Jurkat, Clone E6-1 (cell line): Measurements from ENCODE around the gene PRKAG3.
A peak's percentile ranks its signal among the peaks of the same experiment; 100 is the strongest.

Experiments
- DNase-seq: peaks from one replicate; pipeline ENCODE4 v3.0.0-alpha.2; 2011; ENCODE audit warnings: low read depth, low spot score
- H3K4me3 ChIP-seq: 2 replicates; pipeline ENCODE4 v1.5.1; 2011; ENCODE audit warnings: mild to moderate bottlenecking, low read length, control low read depth, moderate library complexity

The PRKAG3 gene

GRCh38 chr2:218865999-218866398 is 34.4 kb upstream of the PRKAG3 start:
- no peak overlapping the region for H3K4me3 ChIP-seq
- no peak for DNase-seq

GRCh38 chr2:218865396-218865795 is 33.8 kb upstream of the PRKAG3 start:
- no peak overlapping the region for H3K4me3 ChIP-seq
- no peak for DNase-seq

DNA sequence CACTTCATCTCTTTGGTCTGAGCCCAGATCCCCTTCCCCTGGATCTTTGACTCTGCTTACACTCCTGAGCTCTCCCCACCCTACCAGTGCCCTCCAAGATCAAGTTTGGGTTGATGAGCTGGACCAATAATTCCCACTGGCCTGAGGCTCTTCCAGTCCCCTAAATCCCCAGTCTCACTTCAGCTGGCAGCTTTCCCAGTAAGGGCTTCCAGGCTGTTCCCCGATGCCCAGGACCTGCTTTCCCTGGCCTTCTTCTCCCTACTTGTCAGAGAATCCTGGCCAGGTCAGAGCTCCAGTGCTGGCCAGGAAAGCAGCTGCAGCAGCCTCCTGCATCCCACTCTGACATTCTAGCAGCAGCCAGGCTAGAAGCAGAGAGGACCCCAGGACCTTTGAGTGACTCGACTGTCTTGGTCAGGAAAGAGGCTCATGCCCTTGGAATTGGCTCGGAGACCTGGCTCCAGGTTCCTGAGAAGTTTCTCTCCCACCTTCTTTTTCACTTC is 31.5 kb upstream of the PRKAG3 start:
- no peak for DNase-seq
- H3K4me3 ChIP-seq, result no peak overlapping the region

DNA sequence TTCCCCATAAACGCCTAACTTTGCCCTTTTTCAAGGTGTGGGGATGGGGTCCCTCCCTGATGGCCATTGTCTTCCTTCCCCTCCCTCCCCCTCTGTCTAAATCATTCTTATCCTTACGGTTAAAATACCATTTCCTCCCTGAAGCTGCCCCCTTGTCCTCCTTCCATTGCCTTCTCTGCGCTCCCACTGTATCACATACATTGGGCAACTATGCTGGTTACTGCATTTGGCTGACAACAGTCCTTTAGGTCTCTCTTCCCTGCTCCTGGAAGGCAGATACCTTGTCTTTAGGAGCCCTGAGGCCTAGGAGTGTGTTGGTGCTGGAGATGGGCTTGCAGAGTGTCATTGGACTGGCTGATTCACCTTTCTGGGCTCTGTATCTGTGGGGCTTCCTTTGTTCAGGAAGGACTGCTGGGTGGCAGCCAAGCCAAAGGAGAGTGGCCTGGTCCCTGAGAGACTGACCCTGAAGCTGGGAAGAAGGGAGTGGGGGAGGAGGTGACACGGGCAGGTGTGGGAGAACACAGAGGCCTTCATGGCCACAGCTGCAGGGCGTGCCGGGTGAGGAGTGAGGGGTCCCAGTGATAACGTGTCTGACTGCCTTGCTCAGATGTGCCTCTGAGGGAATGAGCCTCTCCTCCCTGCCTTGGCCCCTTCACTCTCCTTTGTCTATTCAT is 30.2 kb upstream of the PRKAG3 start:
- no peak overlapping the region for H3K4me3 ChIP-seq
- DNase-seq, result no peak

GRCh38 chr2:218860950-218861381 is 29.4 kb upstream of the PRKAG3 start:
- DNase-seq, result peak; percentile 74
- H3K4me3 ChIP-seq, result peak overlapping the region; percentile 7

GRCh38 chr2:218859988-218860831 is 28.6 kb upstream of the PRKAG3 start:
- no peak overlapping the region for H3K4me3 ChIP-seq
- DNase-seq, result no peak

DNA sequence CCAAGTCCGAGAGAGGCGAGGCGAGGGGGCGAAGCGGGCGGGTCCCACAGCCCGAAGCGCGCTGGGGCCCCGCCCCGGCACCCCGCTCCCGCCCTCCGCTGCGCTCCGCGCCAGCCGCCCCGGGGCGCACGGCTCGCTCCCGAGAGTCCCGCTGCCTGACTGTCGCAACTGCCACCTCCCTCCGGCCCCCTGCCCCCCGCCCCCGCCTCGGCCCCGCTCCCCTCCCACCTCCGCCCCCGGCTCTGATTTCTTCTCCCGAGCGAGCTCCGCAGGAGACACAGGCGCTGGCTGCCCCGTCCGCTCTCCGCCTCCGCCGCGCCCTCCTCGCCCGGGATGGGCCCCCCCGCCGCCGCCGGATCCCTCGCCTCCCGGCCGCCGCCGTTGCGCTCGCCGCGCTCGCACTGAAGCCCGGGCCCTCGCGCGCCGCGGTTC is 28.0 kb upstream of the PRKAG3 start, which contains the start of gene WNT6:
Gene WNT6 (plus strand): TSS at position 250 of the 432 bp plus-strand sequence. CDS start 233 bp downstream, outside the sequence.
- no peak for DNase-seq
- no peak within 1 kb of the TSS for H3K4me3 ChIP-seq

GRCh38 chr2:218858671-218859555 is 27.3 kb upstream of the PRKAG3 start:
- no peak for DNase-seq
- no peak overlapping the region for H3K4me3 ChIP-seq

DNA sequence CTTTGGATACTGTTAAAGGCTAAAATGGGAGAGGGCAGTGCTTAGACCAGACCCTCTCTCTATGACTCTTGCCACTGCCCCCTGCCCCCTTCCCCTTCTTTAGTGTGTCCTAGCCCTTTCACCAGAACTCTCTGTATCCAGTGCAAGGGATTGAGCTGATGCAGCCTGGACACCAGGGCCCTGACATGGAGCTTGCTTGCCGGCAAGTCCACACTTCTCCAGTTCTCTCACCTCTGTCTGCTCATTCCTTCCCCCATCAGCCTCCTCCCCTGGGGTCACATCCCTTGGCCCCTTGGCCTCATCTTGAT is 26.5 kb upstream of the PRKAG3 start:
- no peak overlapping the region for H3K4me3 ChIP-seq
- no peak for DNase-seq

- DNase-seq, result no peak
Measured at GRCh38 chr2:218857371-218858137, 26.0 kb upstream of the PRKAG3 start.

GRCh38 chr2:218856896-218857243 is 25.3 kb upstream of the PRKAG3 start:
- no peak overlapping the region for H3K4me3 ChIP-seq
- DNase-seq, result no peak

More at GRCh38 chr2:218857371-218858137, 26.0 kb upstream of the PRKAG3 start:
- no peak overlapping the region for H3K4me3 ChIP-seq

- H3K4me3 ChIP-seq, result no peak overlapping the region
- DNase-seq, result peak; percentile 54
Measured at GRCh38 chr2:218856167-218856895, 24.7 kb upstream of the PRKAG3 start.

DNA sequence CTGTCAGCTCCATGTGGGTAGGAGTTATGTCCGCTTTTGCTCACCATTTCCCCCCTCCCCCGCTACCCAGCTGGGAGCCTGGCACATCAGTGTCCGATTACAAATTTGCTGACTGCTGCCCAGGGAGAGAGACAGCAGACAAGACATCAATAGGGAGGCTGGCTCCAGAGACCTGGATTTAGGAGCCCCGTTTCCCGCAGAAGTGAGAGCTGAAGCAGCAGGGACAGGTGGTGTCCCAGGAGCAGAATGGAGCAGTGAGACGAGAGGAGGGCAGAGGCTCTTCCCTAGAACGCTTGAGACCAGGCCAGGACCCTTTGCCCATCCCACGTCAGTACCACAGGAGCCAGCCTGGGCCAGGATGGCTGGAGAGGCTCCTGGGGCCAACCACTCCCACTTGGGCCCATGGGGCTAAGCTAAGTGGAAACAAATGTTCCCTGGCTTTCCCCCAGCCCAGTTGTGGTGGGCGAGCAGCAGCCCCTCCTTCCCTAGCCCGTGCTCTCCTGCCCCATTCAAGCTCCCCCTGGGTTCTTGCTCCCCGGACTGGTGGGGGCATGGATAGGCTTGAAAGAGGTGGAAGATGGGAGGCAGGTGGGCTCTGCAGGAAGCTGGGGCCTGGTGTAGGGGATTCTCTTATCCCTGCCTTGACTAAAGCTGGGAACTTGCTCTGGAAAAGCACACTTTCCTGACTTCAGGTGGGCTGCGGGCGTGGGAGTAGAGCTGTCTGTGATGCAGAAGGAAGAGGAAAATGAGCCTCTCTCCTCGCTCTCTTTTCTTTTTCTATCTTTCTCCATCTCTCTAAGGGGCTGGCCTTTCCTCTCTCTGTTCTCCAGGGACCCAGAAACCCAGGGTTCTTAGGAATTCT is 23.9 kb upstream of the PRKAG3 start:
- no peak overlapping the region for H3K4me3 ChIP-seq
- DNase-seq, result no peak

DNA sequence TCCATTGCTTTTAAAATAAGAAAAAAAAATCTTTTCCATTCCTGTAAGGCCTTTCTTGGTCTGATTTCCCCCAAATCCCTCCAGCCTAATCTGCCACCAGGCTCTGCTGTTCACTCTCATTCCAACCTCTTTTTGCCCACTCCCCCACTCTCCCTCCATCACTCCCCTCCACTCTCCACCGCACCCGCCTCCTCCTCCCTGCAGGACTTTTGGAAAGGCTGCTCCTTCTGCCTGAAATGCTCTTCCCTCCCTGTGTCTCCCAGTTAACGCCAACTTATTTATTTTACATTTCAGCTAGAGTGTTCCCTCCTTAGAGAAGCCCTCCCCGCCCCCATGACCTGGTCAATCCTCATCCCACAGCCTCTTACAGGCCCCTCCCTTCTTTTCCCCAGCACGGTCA is 23.3 kb upstream of the PRKAG3 start:
- DNase-seq, result no peak
- no peak overlapping the region for H3K4me3 ChIP-seq

DNA sequence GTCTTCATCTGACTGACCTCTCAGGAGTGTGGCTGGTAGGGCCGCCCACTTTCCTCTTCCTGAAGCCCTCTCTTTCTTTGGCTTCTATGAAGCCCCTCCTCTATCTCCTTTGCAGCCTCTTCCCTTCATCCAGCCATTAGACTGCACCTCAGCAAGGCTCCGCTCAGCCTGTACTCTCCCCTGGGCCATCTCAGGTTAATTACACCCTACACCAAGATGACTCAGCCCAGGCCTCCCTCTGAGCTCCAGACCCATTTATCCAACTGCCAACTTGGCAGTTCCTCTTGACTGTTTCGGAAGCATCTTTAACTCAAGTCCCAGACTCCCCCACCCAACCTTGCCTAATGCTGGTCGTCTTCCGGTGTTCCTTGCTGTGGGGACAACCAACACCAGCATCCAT is 22.2 kb upstream of the PRKAG3 start:
- no peak for DNase-seq
- H3K4me3 ChIP-seq, result no peak overlapping the region

- no peak overlapping the region for H3K4me3 ChIP-seq
- peak; percentile 62 for DNase-seq
Measured at GRCh38 chr2:218852911-218853667, 21.5 kb upstream of the PRKAG3 start.

GRCh38 chr2:218851286-218851685 is 19.7 kb upstream of the PRKAG3 start:
- H3K4me3 ChIP-seq, result no peak overlapping the region
- DNase-seq, result no peak
